T-cell (primary cell): ENCODE results near the gene ANKEF1. TPM values are rescaled to one million over a fixed set of nuclear protein-coding genes. Genes with fewer than 3 reads are reported as not detected.

Experiments used
- ATAC-seq, 4 experiments: fragments of 200-7000 bp in 3 of 4; fragments of 150-1000 bp in 1 of 4; cut with Tn5 transposase; replicated peaks in 1 of 4; 1 replicate in 3 of 4; 2 replicates in 1 of 4; pipeline ENCODE4 v1.10.0; 2021; ENCODE audit warnings: moderate library complexity in 3 of 4, mild to moderate bottlenecking in 2 of 4, moderate number of reproducible peaks in 1 of 4
- CTCF ChIA-PET, 2 donors: fragments of 300-600 bp; sonication (Branson Sonifier 250); formaldehyde crosslinking; loops; one replicate each; lab custom pipeline; 2022; ENCODE audit warnings: antibody characterized with exemption in 2 of 2; lab: Charles Lee
- POLR2A ChIA-PET, 2 donors: fragments of 300-600 bp; sonication (Branson Sonifier 250); formaldehyde crosslinking; loops; one replicate each; lab custom pipeline; 2022; ENCODE audit warnings: antibody characterized with exemption in 2 of 2; lab: Charles Lee
- DNase-seq, 35 experiments: peaks; one replicate each; pipeline versions ENCODE4 v3.0.0 to v3.0.0-alpha.2; 2013 to 2023
- H3K27ac ChIP-seq: one replicate; pipeline ENCODE4 v1.5.1; 2013; ENCODE audit warnings: low read length
- H3K27me3 ChIP-seq, 2 experiments: replicated peaks in 1 of 2; 1 replicate in 1 of 2; 2 replicates in 1 of 2; pipeline versions ENCODE4 v1.6.1 to v1.7.0; 2013; ENCODE audit warnings: low read length in 1 of 2, mixed read lengths in 1 of 2; ENCODE audit not compliant: control insufficient read depth in 2 of 2, insufficient read depth in 2 of 2; ENCODE audit errors: extremely low read depth in 1 of 2
- H3K36me3 ChIP-seq, 2 donors: 1 replicate in 1 of 2; 2 replicates in 1 of 2; pipeline versions ENCODE4 v1.6.1 to v1.7.0; 2013; ENCODE audit warnings: low read length in 1 of 2; ENCODE audit not compliant: control insufficient read depth in 2 of 2, insufficient read depth in 1 of 2; ENCODE audit errors: extremely low read depth in 1 of 2
- H3K4me1 ChIP-seq, 2 experiments: 1 replicate in 1 of 2; 2 replicates in 1 of 2; pipeline versions ENCODE4 v1.6.1 to v1.7.0; 2013; ENCODE audit warnings: low read length in 2 of 2, mixed read lengths in 1 of 2; ENCODE audit not compliant: insufficient read depth in 2 of 2, control insufficient read depth in 1 of 2; ENCODE audit errors: extremely low read depth in 1 of 2
- H3K4me3 ChIP-seq, 2 donors: 1 replicate in 1 of 2; 2 replicates in 1 of 2; pipeline versions ENCODE4 v1.5.1 to v1.7.0; 2013; ENCODE audit warnings: mild to moderate bottlenecking in 2 of 2, low read length in 1 of 2, moderate library complexity in 1 of 2; ENCODE audit not compliant: control insufficient read depth in 1 of 2; ENCODE audit errors: extremely low read depth in 1 of 2
- H3K9me3 ChIP-seq: 2 replicates; pipeline ENCODE4 v1.7.0; 2013
- H3K27ac Mint-ChIP-seq, 2 donors: one replicate each; pipeline ENCODE4 v1.8.0; 2020 to 2021; ENCODE audit warnings: mild to moderate bottlenecking in 2 of 2, mixed read lengths in 2 of 2
- H3K27me3 Mint-ChIP-seq, 2 donors: one replicate each; pipeline ENCODE4 v1.8.0; 2021 to 2022; ENCODE audit warnings: mixed read lengths in 2 of 2
- H3K36me3 Mint-ChIP-seq: one replicate; pipeline ENCODE4 v1.8.0; 2021; ENCODE audit warnings: mixed read lengths
- H3K4me1 Mint-ChIP-seq, 3 donors: one replicate each; pipeline ENCODE4 v1.8.0; 2020 to 2022; ENCODE audit warnings: mixed read lengths in 3 of 3, mild to moderate bottlenecking in 1 of 3
- H3K4me3 Mint-ChIP-seq, 3 donors: one replicate each; pipeline ENCODE4 v1.8.0; 2020 to 2022; ENCODE audit warnings: mild to moderate bottlenecking in 3 of 3, mixed read lengths in 3 of 3, moderate library complexity in 3 of 3
- H3K9me3 Mint-ChIP-seq, 3 donors: one replicate each; pipeline ENCODE4 v1.8.0; 2020 to 2022; ENCODE audit warnings: mixed read lengths in 3 of 3
- total RNA-seq, 35 experiments: library from RNA in 6 of 35; stranded (reverse) in 6 of 35; fragments of 120-200 nt in 1 of 35; gene quantifications; one replicate each; pipeline versions ENCODE4 v1.2.1 to v1.2.4 and lab custom pipeline; 2013 to 2026

ANKEF1 gene
- total RNA-seq, 5 donors from 2014 or later (not counting 1 experiment from before 2014, with no cell fraction given): 1.9 to 7.0 (median 4.1) TPM

- Mint-ChIP-seq H3K9me3 (peaks cover 0 to 2% (median 0%) of the 10 kb centered on the region in 3 donors), H3K27me3 (peaks cover 1 to 10% of the 10 kb centered on the region in 2 donors), H3K4me3 (no peak overlapping the region), H3K4me1 (no peaks in the 10 kb centered on the region), H3K36me3 (no peaks in the 10 kb centered on the region), H3K27ac (no peak overlapping the region)
- ATAC-seq (no peak), DNase-seq (no peak)
- POLR2A ChIA-PET: no interaction called here
- Histone ChIP-seq H3K4me3 (no peak overlapping the region), H3K9me3 (no peaks in the 10 kb centered on the region), H3K27me3 (no peaks in the 10 kb centered on the region), H3K27ac (no peak overlapping the region), H3K4me1 (no peaks in the 10 kb centered on the region), H3K36me3 (no peaks in the 10 kb centered on the region)
- CTCF ChIA-PET: interaction anchor here (0.6 to 1.0 kb wide), 2 partner anchors 14 to 226 kb away, joined by 3 to 5 read pairs; no protein-coding TSS in a partner anchor
Observed at GRCh38 chr20:10105046-10105445, 70.3 kb downstream of the ANKEF1 start.

Other genes starting within 250 kb of the ANKEF1 start
- not detected for gene PAK5, start 195.9 kb upstream of the ANKEF1 start, total RNA-seq
- gene SNAP25, start 183.8 kb downstream of the ANKEF1 start, total RNA-seq: under 1 TPM in 1 of 5 donors, not detected in 4; 0.18 TPM